ENCODE data around the gene CDHR1. TPM values are rescaled to one million over a fixed set of nuclear protein-coding genes. Genes with fewer than 3 reads are reported as not detected.
"Not testable (repeated sequence)": the region's sequence is repeated elsewhere in the genome, so short reads cannot be mapped to it uniquely, and the experiment has no call there.

CDHR1 gene
- total and polyA plus RNA-seq, 2 donors (not counting 1 experiment from before 2014, with no cell fraction given): 0.05 TPM; not detected in 1

DNA sequence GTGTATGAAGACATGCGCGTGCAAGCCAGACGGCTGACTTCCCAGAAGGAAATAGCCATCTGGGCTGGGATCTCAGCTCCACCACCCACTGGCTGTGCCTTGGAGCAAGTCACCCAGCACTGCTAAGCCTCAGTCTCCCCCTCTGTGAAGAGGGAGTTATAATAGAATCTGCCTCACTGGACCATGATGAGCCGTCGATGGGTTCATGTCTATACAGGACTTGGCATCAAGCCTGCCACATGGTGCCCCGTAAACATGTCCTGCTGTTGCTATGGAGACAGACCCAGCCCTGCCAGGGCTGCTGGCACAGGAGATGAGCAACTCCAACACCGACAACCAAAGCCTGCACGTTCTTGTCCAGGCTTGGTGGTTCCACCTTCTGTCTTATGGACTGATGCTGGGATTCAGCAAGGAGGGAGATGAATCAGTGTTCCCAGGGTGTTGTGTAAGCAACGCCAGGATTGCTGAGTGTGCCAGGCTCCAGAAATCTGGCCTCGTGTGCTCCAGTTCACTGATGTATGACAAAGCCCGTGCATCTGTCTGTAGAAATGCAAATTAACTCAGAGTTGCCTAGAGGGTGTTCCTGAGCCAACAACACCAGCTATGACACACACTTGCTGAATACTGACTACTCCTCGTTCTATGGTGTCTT, 15.2 kb upstream of the CDHR1 start:
- Histone ChIP-seq H3K36me3 (ENCODE audit: control insufficient read depth, insufficient read depth, low read length) (no peaks in the 10 kb centered on the region), H4K20me1 (ENCODE audit: control insufficient read depth, extremely low read depth, insufficient read depth, low read length) (no peaks in the 10 kb centered on the region), H3K4me2 (ENCODE audit: extremely low read depth, insufficient read depth, low read length) (no peak overlapping the region), H3K9me3 (ENCODE audit: control insufficient read depth, insufficient read depth, low read depth, low read length) (no peaks in the 10 kb centered on the region), H3K4me3 (replicated peaks in 1 of 4; ENCODE audit: control extremely low read depth in 1 of 4, insufficient read depth in 1 of 4, low read depth in 3 of 4, low read length in 4 of 4) (no peak overlapping the region), H3K4me1 (ENCODE audit: control insufficient read depth, extremely low read depth, insufficient read depth, low read length) (no peaks in the 10 kb centered on the region), H3K27ac (ENCODE audit: insufficient read depth, low read length) (no peak overlapping the region), H3K9ac (ENCODE audit: insufficient read depth, low read length) (no peak overlapping the region), H2AFZ (ENCODE audit: low read length) (no peak overlapping the region), H3K79me2 (ENCODE audit: control insufficient read depth, insufficient read depth, low read length) (no peaks in the 10 kb centered on the region), H3K27me3 (ENCODE audit: control insufficient read depth, insufficient read depth, low read length) (no peaks in the 10 kb centered on the region)
- TF ChIP-seq, protein P1, sequence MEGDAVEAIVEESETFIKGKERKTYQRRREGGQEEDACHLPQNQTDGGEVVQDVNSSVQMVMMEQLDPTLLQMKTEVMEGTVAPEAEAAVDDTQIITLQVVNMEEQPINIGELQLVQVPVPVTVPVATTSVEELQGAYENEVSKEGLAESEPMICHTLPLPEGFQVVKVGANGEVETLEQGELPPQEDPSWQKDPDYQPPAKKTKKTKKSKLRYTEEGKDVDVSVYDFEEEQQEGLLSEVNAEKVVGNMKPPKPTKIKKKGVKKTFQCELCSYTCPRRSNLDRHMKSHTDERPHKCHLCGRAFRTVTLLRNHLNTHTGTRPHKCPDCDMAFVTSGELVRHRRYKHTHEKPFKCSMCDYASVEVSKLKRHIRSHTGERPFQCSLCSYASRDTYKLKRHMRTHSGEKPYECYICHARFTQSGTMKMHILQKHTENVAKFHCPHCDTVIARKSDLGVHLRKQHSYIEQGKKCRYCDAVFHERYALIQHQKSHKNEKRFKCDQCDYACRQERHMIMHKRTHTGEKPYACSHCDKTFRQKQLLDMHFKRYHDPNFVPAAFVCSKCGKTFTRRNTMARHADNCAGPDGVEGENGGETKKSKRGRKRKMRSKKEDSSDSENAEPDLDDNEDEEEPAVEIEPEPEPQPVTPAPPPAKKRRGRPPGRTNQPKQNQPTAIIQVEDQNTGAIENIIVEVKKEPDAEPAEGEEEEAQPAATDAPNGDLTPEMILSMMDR (conservative IDR thresholded peaks at IDR 0.05 in 1 of 2, IDR thresholded peaks at IDR 0.05 in 1 of 2; ENCODE audit: low read depth in 1 of 2, low read length in 2 of 2): no peak
- TF ChIP-seq EZH2 (IDR thresholded peaks at IDR 0.05; ENCODE audit: low read length, missing control alignments): no peak
- DNase-seq (ENCODE audit: low read depth in 2 of 2): peak; percentile 6 to 53

DNA sequence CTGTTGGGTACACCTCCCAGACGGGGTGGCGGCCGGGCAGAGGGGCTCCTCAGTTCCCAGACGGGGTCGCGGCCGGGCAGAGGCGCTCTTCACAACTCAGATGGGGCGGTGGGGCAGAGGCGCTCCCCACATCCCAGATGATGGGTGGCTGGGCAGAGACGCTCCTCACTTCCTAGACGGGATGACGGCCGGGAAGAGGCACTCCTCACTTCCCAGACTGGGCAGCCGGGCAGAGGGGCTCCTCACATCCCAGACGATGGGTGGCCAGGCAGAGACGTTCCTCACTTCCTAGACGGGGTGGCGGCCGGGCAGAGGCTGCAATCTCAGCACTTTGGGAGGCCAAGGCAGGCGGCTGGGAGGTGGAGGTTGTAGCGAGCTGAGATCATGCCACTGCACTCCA, 14.0 kb upstream of the CDHR1 start:
- not testable (repeated sequence) for H3K4me3 ChIP-seq (replicated peaks in 1 of 4; ENCODE audit: control extremely low read depth in 1 of 4, insufficient read depth in 1 of 4, low read depth in 3 of 4, low read length in 4 of 4); H3K4me2 ChIP-seq (ENCODE audit: extremely low read depth, insufficient read depth, low read length); DNase-seq (ENCODE audit: low read depth in 2 of 2); H3K27me3 ChIP-seq (ENCODE audit: control insufficient read depth, insufficient read depth, low read length); H3K27ac ChIP-seq (ENCODE audit: insufficient read depth, low read length); H3K36me3 ChIP-seq (ENCODE audit: control insufficient read depth, insufficient read depth, low read length); H2AFZ ChIP-seq (ENCODE audit: low read length); H3K9me3 ChIP-seq (ENCODE audit: control insufficient read depth, insufficient read depth, low read depth, low read length); H3K4me1 ChIP-seq (ENCODE audit: control insufficient read depth, extremely low read depth, insufficient read depth, low read length); H4K20me1 ChIP-seq (ENCODE audit: control insufficient read depth, extremely low read depth, insufficient read depth, low read length); H3K79me2 ChIP-seq (ENCODE audit: control insufficient read depth, insufficient read depth, low read length); H3K9ac ChIP-seq (ENCODE audit: insufficient read depth, low read length)

DNA sequence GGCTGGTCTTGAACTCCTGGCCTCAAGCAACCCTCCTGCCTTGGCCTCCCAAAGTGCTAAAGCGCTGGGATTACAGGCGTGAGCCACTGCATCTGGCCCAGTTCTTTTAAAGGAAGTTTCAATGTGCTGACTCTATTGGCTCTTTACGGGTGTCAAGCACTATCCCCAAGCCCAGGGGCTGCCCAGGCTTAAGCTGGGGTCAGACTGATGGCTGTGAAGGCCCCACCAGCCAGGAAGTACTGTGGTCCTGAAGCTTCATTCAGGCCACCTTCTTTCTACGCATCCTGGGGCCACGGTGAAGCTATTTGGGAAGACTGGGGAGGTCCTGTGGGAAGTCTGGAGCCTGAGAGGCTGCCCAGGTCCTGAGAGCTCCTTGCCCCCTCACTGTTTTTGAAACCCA, 12.7 kb upstream of the CDHR1 start:
- Histone ChIP-seq H4K20me1 (ENCODE audit: control insufficient read depth, extremely low read depth, insufficient read depth, low read length) (no peaks in the 10 kb centered on the region), H3K36me3 (ENCODE audit: control insufficient read depth, insufficient read depth, low read length) (no peaks in the 10 kb centered on the region), H3K79me2 (ENCODE audit: control insufficient read depth, insufficient read depth, low read length) (no peaks in the 10 kb centered on the region), H3K4me1 (ENCODE audit: control insufficient read depth, extremely low read depth, insufficient read depth, low read length) (no peaks in the 10 kb centered on the region), H3K4me2 (ENCODE audit: extremely low read depth, insufficient read depth, low read length) (no peak overlapping the region), H3K27ac (ENCODE audit: insufficient read depth, low read length) (no peak overlapping the region), H3K9me3 (ENCODE audit: control insufficient read depth, insufficient read depth, low read depth, low read length) (no peaks in the 10 kb centered on the region), H2AFZ (ENCODE audit: low read length) (no peak overlapping the region), H3K4me3 (replicated peaks in 1 of 4; ENCODE audit: control extremely low read depth in 1 of 4, insufficient read depth in 1 of 4, low read depth in 3 of 4, low read length in 4 of 4) (no peak overlapping the region), H3K27me3 (ENCODE audit: control insufficient read depth, insufficient read depth, low read length) (no peaks in the 10 kb centered on the region), H3K9ac (ENCODE audit: insufficient read depth, low read length) (no peak overlapping the region)
- TF ChIP-seq, protein P1 (conservative IDR thresholded peaks at IDR 0.05 in 1 of 2, IDR thresholded peaks at IDR 0.05 in 1 of 2; ENCODE audit: low read depth in 1 of 2, low read length in 2 of 2): no peak
- TF ChIP-seq EZH2 (IDR thresholded peaks at IDR 0.05; ENCODE audit: low read length, missing control alignments): no peak
- no peak for DNase-seq (ENCODE audit: low read depth in 2 of 2)
